GM18511 (cell line): Measurements from ENCODE around the gene PGAP1.
A peak's percentile ranks its signal among the peaks of the same experiment; 100 is the strongest.

Experiments
- ATAC-seq: cut with Tn5 transposase; IDR thresholded peaks from one replicate; pipeline ENCODE4 v1.9.1; 2021; ENCODE audit warnings: mild to moderate bottlenecking, moderate library complexity; ENCODE audit not compliant: unreplicated experiment

Gene PGAP1

GRCh38 chr2:196926562-196927375, at the start of gene PGAP1:
TSS of gene PGAP1 (minus strand) at chr2:196926707. CDS start at chr2:196926616, 91 bp downstream.
- peak; percentile 87 for ATAC-seq

GRCh38 chr2:196974970-196975369, 48.5 kb upstream of the PGAP1 start:
- ATAC-seq, result no peak

GRCh38 chr2:196971574-196972279, 45.2 kb upstream of the PGAP1 start:
- no peak for ATAC-seq

GRCh38 chr2:196970099-196970498, 43.6 kb upstream of the PGAP1 start:
- no peak for ATAC-seq

- ATAC-seq, result no peak
Measured at GRCh38 chr2:196968516-196968915, 42.0 kb upstream of the PGAP1 start.

GRCh38 chr2:196967775-196968174, 41.3 kb upstream of the PGAP1 start:
- ATAC-seq, result no peak

- no peak for ATAC-seq
Measured at GRCh38 chr2:196967116-196967515, 40.6 kb upstream of the PGAP1 start.

GRCh38 chr2:196966061-196966460, 39.6 kb upstream of the PGAP1 start:
- ATAC-seq, result no peak

- no peak for ATAC-seq
Measured at GRCh38 chr2:196965651-196966050, 39.1 kb upstream of the PGAP1 start.

- ATAC-seq, result no peak
Measured at GRCh38 chr2:196963961-196964360, 37.5 kb upstream of the PGAP1 start.

- no peak for ATAC-seq
Measured at GRCh38 chr2:196963043-196963442, 36.5 kb upstream of the PGAP1 start.

- no peak for ATAC-seq
Measured at GRCh38 chr2:196962325-196962724, 35.8 kb upstream of the PGAP1 start.

GRCh38 chr2:196961889-196962288, 35.4 kb upstream of the PGAP1 start:
- ATAC-seq, result peak; percentile 100

- no peak for ATAC-seq
Measured at GRCh38 chr2:196959734-196960338, 33.3 kb upstream of the PGAP1 start.

GRCh38 chr2:196959281-196959680, 32.8 kb upstream of the PGAP1 start:
- no peak for ATAC-seq

GRCh38 chr2:196957881-196958525, 31.5 kb upstream of the PGAP1 start:
- no peak for ATAC-seq

GRCh38 chr2:196957442-196957841, 30.9 kb upstream of the PGAP1 start:
- no peak for ATAC-seq

- ATAC-seq, result no peak
Measured at GRCh38 chr2:196956069-196956468, 29.6 kb upstream of the PGAP1 start.

GRCh38 chr2:196955036-196955435, 28.5 kb upstream of the PGAP1 start:
- no peak for ATAC-seq

- ATAC-seq, result no peak
Measured at GRCh38 chr2:196954001-196954400, 27.5 kb upstream of the PGAP1 start.

GRCh38 chr2:196952936-196953335, 26.4 kb upstream of the PGAP1 start:
- ATAC-seq, result no peak
